SU-DHL-6 (cell line): ENCODE results near the gene SLC38A9.

Source experiments
- H2AFZ ChIP-seq: fragments of 200-600 bp; sonication (generic); 2 replicates; pipeline ENCODE4 v1.6.1; 2014; ENCODE audit warnings: low read depth, mild to moderate bottlenecking, moderate library complexity, mixed read lengths, antibody characterized with exemption, low read length; ENCODE audit not compliant: severe bottlenecking
- H3F3A ChIP-seq: fragments of 200-600 bp; shearing (Covaris generic); 2 replicates; pipeline ENCODE4 v1.6.0; 2016; ENCODE audit warnings: antibody characterized with exemption, mild to moderate bottlenecking; ENCODE audit not compliant: insufficient read depth
- H3K27ac ChIP-seq: fragments of 200-600 bp; sonication (generic); 2 replicates; pipeline ENCODE4 v1.5.1; 2016; ENCODE audit warnings: low read depth, mild to moderate bottlenecking, low read length, moderate library complexity, mixed read lengths
- H3K27me3 ChIP-seq: fragments of 200-600 bp; sonication (generic), shearing (Covaris generic); 2 replicates; pipeline ENCODE4 v1.6.0; 2014; ENCODE audit warnings: mild to moderate bottlenecking, low read length
- H3K36me3 ChIP-seq: fragments of 200-600 bp; sonication (generic); 2 replicates; pipeline ENCODE4 v1.6.1; 2014; ENCODE audit warnings: mild to moderate bottlenecking, low read length, mixed read lengths
- H3K4me2 ChIP-seq: fragments of 300-600, 200-600 bp; shearing (Covaris generic), sonication (generic); 2 replicates; pipeline ENCODE4 v1.6.0; 2014; ENCODE audit warnings: low read length, low read depth, mild to moderate bottlenecking; ENCODE audit not compliant: poor library complexity, severe bottlenecking
- H3K4me3 ChIP-seq: fragments of 200-600 bp; sonication (generic); 2 replicates; pipeline ENCODE4 v1.5.1; 2014; ENCODE audit warnings: antibody characterized with exemption, low read length, mild to moderate bottlenecking, mixed read lengths; ENCODE audit not compliant: insufficient read depth, poor library complexity, severe bottlenecking
- H3K79me2 ChIP-seq: fragments of 200-600 bp; sonication (generic); 2 replicates; pipeline ENCODE4 v1.6.1; 2014; ENCODE audit warnings: mild to moderate bottlenecking, low read length, moderate library complexity; ENCODE audit not compliant: insufficient read depth
- H3K9ac ChIP-seq: fragments of 200-600 bp; sonication (generic); 2 replicates; pipeline ENCODE4 v1.7.0; 2014; ENCODE audit warnings: mild to moderate bottlenecking, low read length
- H3K9me2 ChIP-seq: fragments of 200-600 bp; sonication (generic); replicated peaks from 2 replicates; pipeline ENCODE4 v1.6.1; 2014; ENCODE audit warnings: low read length; ENCODE audit not compliant: insufficient read depth
- H3K9me3 ChIP-seq: fragments of 200-600 bp; sonication (generic); 2 replicates; pipeline ENCODE4 v1.6.1; 2014; ENCODE audit warnings: low read length, mixed read lengths; ENCODE audit not compliant: insufficient read depth
- H4K20me1 ChIP-seq: fragments of 200-600 bp; sonication (generic); 2 replicates; pipeline ENCODE4 v1.6.1; 2014; ENCODE audit warnings: low read depth, mild to moderate bottlenecking, antibody characterized with exemption, low read length, moderate library complexity, mixed read lengths
- CTCF ChIP-seq: fragments of 200-600 bp; sonication (generic); IDR thresholded peaks from one replicate; pipeline ENCODE4 v1.5.1; 2017; ENCODE audit warnings: antibody characterized with exemption, mild to moderate bottlenecking, low read length, moderate library complexity; ENCODE audit not compliant: insufficient read depth, poor library complexity, severe bottlenecking
- EZH2phosphoT487 ChIP-seq: fragments of 200-600 bp; sonication (generic), shearing (Covaris generic); conservative IDR thresholded peaks from 2 replicates; pipeline ENCODE4 v1.6.1; 2018; ENCODE audit warnings: mild to moderate bottlenecking, antibody characterized with exemption, low read length, moderate library complexity, mixed read lengths

The SLC38A9 gene

GRCh38 chr5:55578771-55579170, 133.4 kb downstream of the SLC38A9 start:
- H3K79me2 ChIP-seq = no peaks in the 10 kb centered on the region
- no peak overlapping the region for H3K27ac ChIP-seq
- H3K4me3 ChIP-seq = no peak overlapping the region
- H3K9ac ChIP-seq = no peak overlapping the region
- H3K9me2 ChIP-seq = no peaks in the 10 kb centered on the region
- no peaks in the 10 kb centered on the region for H3K27me3 ChIP-seq
- H2AFZ ChIP-seq = no peak overlapping the region
- H3F3A ChIP-seq = no peaks in the 10 kb centered on the region
- TF ChIP-seq EZH2phosphoT487 = no peak
- TF ChIP-seq CTCF = no peak
- no peaks in the 10 kb centered on the region for H3K9me3 ChIP-seq
- H4K20me1 ChIP-seq = no peaks in the 10 kb centered on the region
- H3K4me2 ChIP-seq = no peak overlapping the region
- H3K36me3 ChIP-seq = no peaks in the 10 kb centered on the region

- no peaks in the 10 kb centered on the region for H3K27me3 ChIP-seq
- H3K9me3 ChIP-seq = no peaks in the 10 kb centered on the region
- no peak overlapping the region for H3K4me3 ChIP-seq
- no peaks in the 10 kb centered on the region for H3K36me3 ChIP-seq
- H4K20me1 ChIP-seq = no peaks in the 10 kb centered on the region
- TF ChIP-seq EZH2phosphoT487 (no peak), CTCF (no peak)
- no peaks in the 10 kb centered on the region for H3F3A ChIP-seq
- no peak overlapping the region for H3K27ac ChIP-seq
- no peak overlapping the region for H3K9ac ChIP-seq
- no peaks in the 10 kb centered on the region for H3K9me2 ChIP-seq
- no peaks in the 10 kb centered on the region for H3K79me2 ChIP-seq
- H3K4me2 ChIP-seq = no peak overlapping the region
- no peak overlapping the region for H2AFZ ChIP-seq
Observed at GRCh38 chr5:55577353-55578060, 134.6 kb downstream of the SLC38A9 start.

- H3K79me2 ChIP-seq = no peaks in the 10 kb centered on the region
- TF ChIP-seq CTCF = no peak
- TF ChIP-seq EZH2phosphoT487 = no peak
- no peak overlapping the region for H3K4me3 ChIP-seq
- H3K9ac ChIP-seq = no peak overlapping the region
- H3K36me3 ChIP-seq = no peaks in the 10 kb centered on the region
- H3F3A ChIP-seq = no peaks in the 10 kb centered on the region
- H3K4me2 ChIP-seq = no peak overlapping the region
- H4K20me1 ChIP-seq = no peaks in the 10 kb centered on the region
- H3K27me3 ChIP-seq = no peaks in the 10 kb centered on the region
- no peak overlapping the region for H2AFZ ChIP-seq
- H3K9me3 ChIP-seq = no peaks in the 10 kb centered on the region
- H3K9me2 ChIP-seq = no peaks in the 10 kb centered on the region
- no peak overlapping the region for H3K27ac ChIP-seq
Observed at GRCh38 chr5:55576661-55577060, 135.5 kb downstream of the SLC38A9 start.
